Endothelial cell of umbilical vein (primary cell): ENCODE results near the gene UBE2H. TPM values are rescaled to one million over a fixed set of nuclear protein-coding genes. Genes with fewer than 3 reads are reported as not detected.

Experiments used
- Bru-seq: library from RNA; stranded (reverse); fragments of 400-500 nt; gene quantifications from one replicate; lab custom pipeline; 2021; lab: Mats Ljungman, UMichigan
- BruChase-seq, 2 experiments: library from RNA; stranded (reverse); fragments of 400-500 nt; gene quantifications; one replicate each; lab custom pipeline; 2021; lab: Mats Ljungman, UMichigan
- BruUV-seq: library from RNA; stranded (reverse); fragments of 400-500 nt; replicated peaks from 2 replicates; lab custom pipeline; 2021; lab: Mats Ljungman, UMichigan
- CTCF ChIA-PET: fragments of 300-600, 350-600 bp; sonication (Branson Sonifier 250); formaldehyde crosslinking; loops from one replicate; lab custom pipeline; 2021; ENCODE audit warnings: antibody characterized with exemption, inconsistent platforms; lab: Charles Lee
- POLR2A ChIA-PET: fragments of 300-600, 350-600 bp; sonication (Branson Sonifier 250); formaldehyde crosslinking; loops from one replicate; lab custom pipeline; 2021; ENCODE audit warnings: antibody characterized with exemption, inconsistent platforms; lab: Charles Lee
- DNase-seq: peaks from one replicate; pipeline ENCODE4 v3.0.0-alpha.2; 2011; ENCODE audit warnings: low read depth, low spot score
- FAIRE-seq: peaks from 2 replicates; lab custom pipeline; 2011; peaks lifted over from hg19 to GRCh38; lab: Jason Lieb, UNC
- H2AFZ ChIP-seq: 2 replicates; pipeline ENCODE4 v1.6.0; 2012; ENCODE audit warnings: low read depth, low read length, control low read depth, inconsistent platforms
- H3K27ac ChIP-seq: 2 replicates; pipeline ENCODE4 v1.5.1; 2011; ENCODE audit warnings: low read depth, mild to moderate bottlenecking, control low read depth, low read length, moderate library complexity; ENCODE audit not compliant: insufficient read depth
- H3K27me3 ChIP-seq, 2 experiments: 2 replicates each; pipeline versions ENCODE4 v1.6.0 to v1.6.1; 2011; ENCODE audit warnings: low read length in 2 of 2, mixed read lengths in 1 of 2; ENCODE audit not compliant: control insufficient read depth in 2 of 2, insufficient read depth in 2 of 2
- H3K36me3 ChIP-seq, 2 experiments: 2 replicates in 1 of 2; 3 replicates in 1 of 2; pipeline ENCODE4 v1.5.1; 2011; ENCODE audit warnings: low read length in 2 of 2, mild to moderate bottlenecking in 1 of 2, moderate library complexity in 1 of 2; ENCODE audit not compliant: control insufficient read depth in 2 of 2, insufficient read depth in 2 of 2; ENCODE audit errors: extremely low read depth in 1 of 2
- H3K4me1 ChIP-seq: 3 replicates; pipeline ENCODE4 v1.5.1; 2011; ENCODE audit warnings: mild to moderate bottlenecking, low read length; ENCODE audit not compliant: control insufficient read depth, insufficient read depth; ENCODE audit errors: extremely low read depth
- H3K4me2 ChIP-seq: 2 replicates; pipeline ENCODE4 v1.6.1; 2011; ENCODE audit warnings: low read length, control low read depth, mixed read lengths; ENCODE audit not compliant: insufficient read depth
- H3K4me3 ChIP-seq, 3 experiments: fragments of 200-600 bp in 1 of 3; sonication (generic), shearing (Covaris generic) in 1 of 3; replicated peaks in 1 of 3; 2 replicates each; pipeline ENCODE4 v1.5.1; 2011 to 2016; ENCODE audit warnings: control low read depth in 3 of 3, low read length in 3 of 3, mild to moderate bottlenecking in 2 of 3, inconsistent platforms in 1 of 3, low read depth in 1 of 3, moderate library complexity in 1 of 3; ENCODE audit not compliant: insufficient read depth in 1 of 3
- H3K79me2 ChIP-seq: 2 replicates; pipeline ENCODE4 v1.6.0; 2012; ENCODE audit warnings: low read length, inconsistent platforms; ENCODE audit not compliant: control insufficient read depth, insufficient read depth
- H3K9ac ChIP-seq: replicated peaks from 2 replicates; pipeline ENCODE3; 2011; ENCODE audit warnings: low read length, control low read depth; ENCODE audit not compliant: insufficient read depth; ENCODE audit errors: extremely low read depth
- H3K9me1 ChIP-seq: replicated peaks from 3 replicates; pipeline ENCODE4 v1.6.0; 2011; ENCODE audit warnings: mild to moderate bottlenecking, low read length; ENCODE audit not compliant: control insufficient read depth, insufficient read depth; ENCODE audit errors: extremely low read depth
- H3K9me3 ChIP-seq: replicated peaks from 2 replicates; pipeline ENCODE4 v1.5.1; 2012; ENCODE audit warnings: low read length, inconsistent platforms; ENCODE audit not compliant: control insufficient read depth, insufficient read depth
- H4K20me1 ChIP-seq: replicated peaks from 2 replicates; pipeline ENCODE3; 2011; ENCODE audit warnings: mild to moderate bottlenecking, low read length; ENCODE audit not compliant: control insufficient read depth, insufficient read depth; ENCODE audit errors: extremely low read depth
- JUN ChIP-seq: IDR thresholded peaks from 2 replicates; pipeline ENCODE4 v1.6.1; 2011; ENCODE audit warnings: borderline replicate concordance, low read depth; ENCODE audit not compliant: insufficient read length, insufficient read depth
- MYC ChIP-seq: IDR thresholded peaks from one replicate; pipeline ENCODE4 v1.6.1; 2011; ENCODE audit warnings: mild to moderate bottlenecking, low read depth, low read length
- POLR2A ChIP-seq: IDR thresholded peaks from 2 replicates; pipeline ENCODE4 v1.6.1; 2012; ENCODE audit warnings: low read depth, mild to moderate bottlenecking, control low read depth, low read length
- POLR2AphosphoS5 ChIP-seq: IDR thresholded peaks from 2 replicates; pipeline ENCODE4 v1.6.1; 2012; ENCODE audit warnings: low read depth, mild to moderate bottlenecking, control low read depth, low read length, moderate library complexity; ENCODE audit not compliant: insufficient read depth
- dilution Hi-C: fragments of 300-500 bp; cut with MboI; formaldehyde crosslinking; loops from one replicate; pipeline ENCODE4 v1.15.0; 2019; ENCODE audit warnings: low sequenced_read_pairs; ENCODE audit not compliant: extremely low pct_ligation_motif_present
- intact Hi-C: fragments of 100-400 bp; cut with micrococcal nuclease; formaldehyde crosslinking; loops from one replicate; pipeline ENCODE4 v1.10.0; 2022
- long read RNA-seq: library from polyadenylated mRNA; stranded (forward); transcript quantifications from one replicate; pipeline ENCODE4 v2.0.0, GENCODE V29; 2021
- polyA minus RNA-seq, 3 experiments: library from RNA; depleted of rRNA, polyadenylated mRNA; stranded (reverse); fragments of >200 nt; gene quantifications; 1 replicate in 1 of 3; 2 replicates in 2 of 3; pipeline ENCODE4 v1.2.3, GENCODE V29; 2011
- polyA plus RNA-seq, 4 experiments: library from polyadenylated mRNA; depleted of rRNA in 3 of 4; stranded (reverse) in 3 of 4; unstranded in 1 of 4; fragments of >200 nt; gene quantifications; 2 replicates each; pipeline versions ENCODE4 v1.2.1 to v1.2.3, GENCODE V29; 2011 to 2012; ENCODE audit warnings: missing spikeins in 1 of 4
- total RNA-seq: library from RNA; stranded (reverse); gene quantifications from 2 replicates; pipeline ENCODE4 v1.2.3, GENCODE V29; 2021
- TF ChIP-seq, protein P1 (sequence below): IDR thresholded peaks from 2 replicates; pipeline ENCODE4 v1.6.1; 2011; ENCODE audit not compliant: insufficient read depth, insufficient read length

UBE2H gene
- total RNA-seq (82.2 and 90.1 TPM in 2 replicates), polyA plus RNA-seq (46.4 and 51.7 TPM in 2 replicates), polyA minus RNA-seq (92.7 and 127 TPM in 2 replicates), Bru-seq, nascent RNA (percentile 94 among the genes with signal in this experiment), BruChase-seq, experiment 1, labeled RNA remaining after a 6-hour chase (percentile 93 among the genes with signal in this experiment), BruChase-seq, experiment 2, labeled RNA remaining after a 2-hour chase (percentile 92 among the genes with signal in this experiment)
- polyA plus RNA-seq (2011; cell fraction: cytosol; rRNA removed) = 57.4 and 57.8 TPM in 2 replicates
- polyA plus RNA-seq (2011; cell fraction: nucleus; rRNA removed) = 92.5 and 97.4 TPM in 2 replicates
- 78.0 and 84.8 TPM in 2 replicates for polyA plus RNA-seq (2012)
- 17.7 TPM for polyA minus RNA-seq (2011; cell fraction: cytosol; rRNA and poly(A)+ RNA removed)
- polyA minus RNA-seq (2011; cell fraction: nucleus; rRNA and poly(A)+ RNA removed) = 99.2 and 129 TPM in 2 replicates
- long read RNA-seq, full-length matches to known transcripts = 144 of 170 reads
- long read RNA-seq, partial matches to known transcripts = 2 of 170 reads
- long read RNA-seq, other reads (novel, unspliced or antisense) = 24 of 170 reads

DNA sequence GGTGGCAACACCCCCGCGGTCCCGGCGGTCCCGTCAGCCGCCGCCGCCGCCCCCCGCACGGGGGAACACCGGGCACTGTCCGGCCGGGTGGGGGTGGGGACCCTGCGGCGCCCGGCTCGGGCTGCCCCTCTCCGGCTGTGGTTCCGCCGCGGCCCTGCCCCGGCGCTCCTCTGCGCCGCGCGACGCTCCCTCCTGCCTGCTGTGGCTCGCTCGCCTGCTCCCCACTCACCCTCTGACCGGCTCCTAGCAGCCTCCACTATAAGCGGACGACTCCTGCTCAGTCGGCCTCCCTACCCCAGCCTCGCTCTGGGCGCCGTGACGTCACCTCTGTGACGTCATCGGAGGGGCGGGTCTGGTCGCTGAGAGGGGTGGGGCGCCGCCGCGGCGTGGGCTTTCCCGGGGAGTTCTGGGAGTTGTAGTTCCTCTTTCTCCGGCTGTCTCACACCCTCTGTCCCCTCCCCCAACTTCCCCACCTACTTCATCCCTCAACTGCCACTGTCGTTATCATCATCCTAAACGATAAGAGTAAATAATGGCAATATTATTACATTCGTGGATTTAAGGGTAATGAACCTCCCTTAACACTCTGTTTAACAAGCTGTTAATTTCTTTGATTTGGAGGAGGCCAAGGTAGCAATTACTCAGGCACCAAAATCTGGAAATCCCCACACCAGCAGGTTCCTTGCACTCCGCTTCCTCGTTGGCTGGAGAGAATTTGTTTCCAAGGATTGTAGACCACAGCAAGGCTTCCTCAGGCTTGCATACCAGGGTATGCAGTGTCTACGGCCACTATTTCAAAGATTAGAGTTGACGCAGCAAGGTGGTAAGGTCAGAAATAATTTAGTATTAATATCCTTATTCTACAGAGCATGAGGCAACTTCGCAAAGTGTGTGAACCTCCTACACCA is at the start of gene UBE2H:
UBE2H (minus strand) TSS at position 308 of the 908 bp plus-strand sequence. CDS start 405 bp downstream, outside the sequence.
- no peak within 1 kb of the TSS for H2AFZ ChIP-seq
- peak; percentile 59 for FAIRE-seq

GRCh38 chr7:129998446-129998845 is 45.7 kb upstream of the UBE2H start:
- Histone ChIP-seq H3K9me3 (no peaks in the 10 kb centered on the region), H3K79me2 (no peaks in the 10 kb centered on the region), H2AFZ (no peak overlapping the region), H3K9me1 (no peaks in the 10 kb centered on the region), H3K4me1 (no peaks in the 10 kb centered on the region), H3K4me2 (no peak overlapping the region), H3K27me3 (no peaks in the 10 kb centered on the region), H3K36me3 (no peaks in the 10 kb centered on the region), H4K20me1 (no peaks in the 10 kb centered on the region), H3K9ac (no peak overlapping the region), H3K27ac (no peak overlapping the region), H3K4me3 (no peak overlapping the region)
- intact Hi-C loops (no loop called here), dilution Hi-C loops (no loop called here)
- TF ChIP-seq, protein P1, sequence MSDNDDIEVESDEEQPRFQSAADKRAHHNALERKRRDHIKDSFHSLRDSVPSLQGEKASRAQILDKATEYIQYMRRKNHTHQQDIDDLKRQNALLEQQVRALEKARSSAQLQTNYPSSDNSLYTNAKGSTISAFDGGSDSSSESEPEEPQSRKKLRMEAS = no peak
- no peak for FAIRE-seq
- BruUV-seq = no TSS peak
- POLR2A ChIA-PET = no interaction called here
- CTCF ChIA-PET = interaction anchor here (1.7 kb wide), 1 partner anchor 12 kb away, joined by 4 read pairs; no protein-coding TSS in a partner anchor
- DNase-seq = no peak

More for the DNA sequence above, at the start of gene UBE2H:
- DNase-seq = peak; percentile 92
- BruUV-seq = no TSS peak
- Histone ChIP-seq H3K27ac (peak within 1 kb of the TSS; percentile 97), H3K9ac (peak within 1 kb of the TSS; percentile 98), H3K4me1 (peaks cover 23% of the 10 kb centered on the region), H3K79me2 (peaks cover 45% of the 10 kb centered on the region), H3K27me3 (no peaks in the 10 kb centered on the region), H3K4me3 (peak within 1 kb of the TSS; percentile 73 to 99 (median 91)), H4K20me1 (no peaks in the 10 kb centered on the region), H3K4me2 (peak within 1 kb of the TSS; percentile 94), H3K9me1 (no peaks in the 10 kb centered on the region), H3K9me3 (no peaks in the 10 kb centered on the region), H3K36me3 (no peaks in the 10 kb centered on the region)
- POLR2A ChIA-PET = interaction anchor here (1.6 to 1.8 kb wide), 2 partner anchors 17 to 56 kb away, joined by 9 read pairs; no protein-coding TSS in a partner anchor
- intact Hi-C loops = loop anchor here (1.0 to 5.0 kb wide), 3 partner anchors 17 to 126 kb away; no protein-coding TSS in a partner anchor
- CTCF ChIA-PET = interaction anchor here (6.4 kb wide), 1 partner anchor 58 kb away, joined by 59 read pairs; no protein-coding TSS in a partner anchor
- peak; percentile 78 for TF ChIP-seq JUN
- no peak for TF ChIP-seq MYC
- peak; percentile 88 for TF ChIP-seq POLR2AphosphoS5
- TF ChIP-seq POLR2A = peak; percentile 90
- dilution Hi-C loops = no loop called here
